Activated CD4-positive, alpha-beta T cell treated with anti-CD3 and anti-CD28 coated beads, Interleukin-2, amount 50 U/mL, for 4 hours (primary cell): ENCODE data around the gene MARCHF4.
"Not testable (repeated sequence)": the region's sequence is repeated elsewhere in the genome, so short reads cannot be mapped to it uniquely, and the experiment has no call there.

Experiments used
- DNase-seq, 2 experiments: peaks; one replicate each; pipeline ENCODE4 v3.0.0-alpha.2; 2020

Gene MARCHF4

DNA sequence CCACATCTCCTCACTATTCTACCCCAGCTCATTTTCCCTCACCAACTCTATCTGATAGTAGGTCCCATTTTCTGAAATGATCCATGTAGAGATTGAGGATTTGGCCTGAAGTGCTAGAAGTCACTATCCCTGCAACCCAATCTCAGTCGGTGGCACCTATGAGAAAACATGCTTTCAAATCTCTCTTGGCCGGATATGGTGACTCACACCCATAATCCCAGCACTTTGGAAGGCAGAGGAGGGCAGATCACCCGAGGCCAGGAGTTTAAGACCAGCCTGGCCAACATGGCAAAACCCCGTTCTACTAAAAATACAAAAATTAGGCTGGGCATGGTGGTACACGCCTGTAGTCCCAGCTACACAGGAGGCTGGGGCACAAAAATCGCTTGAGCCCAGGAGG lies 19.1 kb upstream of the MARCHF4 start:
- DNase-seq, result no peak

GRCh38 chr2:216389570-216389969 lies 17.3 kb upstream of the MARCHF4 start:
- DNase-seq, result no peak

DNA sequence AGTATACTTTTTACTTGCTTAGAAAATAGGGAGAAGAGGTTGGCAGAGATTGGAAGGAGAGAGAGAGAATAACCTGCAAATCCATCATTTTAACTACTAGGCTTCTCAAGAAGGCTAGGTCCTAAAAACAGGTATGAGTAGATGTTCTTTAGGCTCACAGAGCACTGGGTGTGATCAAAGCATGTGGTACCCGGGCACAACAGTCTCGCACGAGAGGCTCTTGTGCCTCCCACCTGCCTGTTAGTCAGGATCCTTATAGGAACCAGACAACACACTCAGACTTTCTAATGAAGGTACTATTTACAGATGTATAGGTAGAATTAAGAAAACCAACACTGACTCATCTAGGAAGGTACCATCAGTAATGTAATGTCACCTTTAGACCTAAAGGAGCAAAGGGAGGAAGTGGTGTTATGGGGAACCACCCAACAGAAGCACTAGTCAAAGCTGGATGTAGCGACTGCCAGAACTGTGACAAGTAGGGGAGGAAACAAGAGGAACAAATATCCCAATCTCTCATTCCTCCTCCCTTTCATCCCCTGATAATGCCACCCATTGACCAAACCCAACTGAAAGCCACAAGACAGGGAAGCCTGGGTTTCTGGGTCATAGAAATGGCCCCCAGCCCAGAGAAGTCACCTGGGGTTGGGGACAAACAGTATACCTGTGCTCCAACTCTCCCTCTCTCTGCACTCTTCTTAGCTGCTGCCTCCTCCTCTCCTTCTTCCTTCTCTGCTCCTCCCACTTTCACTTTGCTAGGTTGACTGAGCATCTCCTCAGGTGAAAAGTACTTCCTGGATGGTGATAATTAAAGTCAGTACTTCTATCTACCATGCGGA lies 16.0 kb upstream of the MARCHF4 start:
- peak in 1 of 2 experiments; percentile 8 for DNase-seq

- no peak for DNase-seq
Observed at GRCh38 chr2:216387262-216387661, 15.0 kb upstream of the MARCHF4 start.

DNA sequence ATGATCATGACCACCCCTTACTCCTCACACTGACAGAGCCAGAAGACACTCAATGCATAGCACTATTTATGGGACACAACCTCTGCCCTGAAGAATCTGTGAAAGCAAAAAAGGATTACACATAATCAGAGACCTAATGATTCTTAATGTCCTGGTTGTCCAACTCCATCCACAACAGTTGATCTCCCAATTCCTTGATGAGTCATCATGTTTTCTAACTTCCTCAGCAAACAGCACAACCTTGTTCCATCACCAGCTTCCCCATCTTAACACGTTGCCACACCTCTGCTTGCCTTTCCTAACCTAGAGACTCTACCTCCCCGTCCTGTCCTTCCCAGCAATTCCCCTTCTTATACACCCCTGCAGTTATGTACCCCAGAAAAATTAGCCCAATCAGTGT lies 13.2 kb upstream of the MARCHF4 start:
- DNase-seq, result no peak

- DNase-seq, result not testable (repeated sequence)
Observed at GRCh38 chr2:216384409-216384808, 12.1 kb upstream of the MARCHF4 start.

DNA sequence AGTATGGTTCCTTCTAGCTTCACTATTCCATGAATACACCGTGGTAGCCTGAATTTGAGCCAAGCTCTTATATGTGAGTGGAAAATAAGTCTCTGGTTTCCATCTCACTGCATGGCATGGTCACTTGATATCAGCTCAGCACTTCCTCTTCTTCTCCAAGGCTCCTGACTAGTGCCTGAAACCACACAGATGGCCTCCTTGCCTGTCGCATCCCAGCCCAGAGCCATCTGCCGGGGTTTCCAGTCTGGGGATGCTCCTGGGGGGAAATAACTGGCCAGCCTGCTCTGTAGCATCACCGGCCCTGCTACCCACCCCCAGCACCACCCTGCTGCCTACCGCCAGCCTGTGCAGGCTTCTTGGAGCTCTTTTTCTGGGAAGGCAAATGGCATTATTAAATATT lies 7.7 kb upstream of the MARCHF4 start:
- DNase-seq, result no peak

GRCh38 chr2:216375286-216375685 lies 3.0 kb upstream of the MARCHF4 start:
- DNase-seq, result no peak

DNA sequence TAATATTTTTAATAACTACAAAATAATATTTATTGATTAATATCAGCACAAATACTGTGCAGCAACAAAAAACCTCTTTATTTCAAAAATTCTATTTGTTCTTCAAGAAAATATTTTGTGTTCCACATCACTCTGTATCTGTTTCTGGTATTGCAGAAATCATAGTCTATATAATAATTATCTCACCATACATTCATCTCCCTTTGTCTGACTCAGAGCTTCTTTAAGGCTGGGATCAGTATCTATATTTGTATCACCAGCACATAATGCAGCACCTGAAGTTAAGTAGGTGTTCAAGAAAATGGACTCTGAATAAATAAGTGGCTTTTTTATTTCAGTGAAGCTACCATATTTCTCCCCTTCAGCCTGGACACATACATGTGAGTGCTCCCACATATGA lies 1.6 kb upstream of the MARCHF4 start:
- no peak for DNase-seq

DNA sequence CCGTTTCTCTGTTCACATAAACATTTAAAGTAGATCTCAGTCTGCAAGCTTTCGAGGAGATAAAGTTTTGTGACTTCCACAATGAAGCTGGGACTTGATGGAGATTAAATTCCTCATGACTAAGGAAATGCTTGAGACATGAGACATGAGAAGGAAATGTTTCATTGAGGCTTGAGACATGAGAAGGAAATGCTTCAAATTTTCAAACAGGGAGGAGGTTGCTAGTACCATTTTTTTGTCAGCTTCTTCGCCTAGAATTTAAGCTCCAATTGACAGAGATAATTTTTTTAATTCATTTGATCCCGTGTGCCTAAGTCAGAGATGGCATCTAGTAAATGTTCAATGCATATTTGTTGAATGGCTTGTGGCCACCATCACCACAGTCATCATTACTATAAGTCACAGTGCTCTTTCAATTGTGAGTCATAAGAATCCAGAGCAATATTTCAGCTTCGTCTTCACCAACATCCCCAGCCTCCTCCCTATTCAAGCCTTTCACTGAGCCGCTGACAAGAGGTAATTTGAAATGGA lies 543 bp upstream of the MARCHF4 start:
- no peak for DNase-seq

- no peak for DNase-seq
Observed at GRCh38 chr2:216370961-216371712, 1.1 kb downstream of the MARCHF4 start.

- no peak for DNase-seq
Observed at GRCh38 chr2:216369821-216370220, 2.5 kb downstream of the MARCHF4 start.

- DNase-seq, result no peak
Observed at GRCh38 chr2:216366777-216367471, 5.4 kb downstream of the MARCHF4 start.

DNA sequence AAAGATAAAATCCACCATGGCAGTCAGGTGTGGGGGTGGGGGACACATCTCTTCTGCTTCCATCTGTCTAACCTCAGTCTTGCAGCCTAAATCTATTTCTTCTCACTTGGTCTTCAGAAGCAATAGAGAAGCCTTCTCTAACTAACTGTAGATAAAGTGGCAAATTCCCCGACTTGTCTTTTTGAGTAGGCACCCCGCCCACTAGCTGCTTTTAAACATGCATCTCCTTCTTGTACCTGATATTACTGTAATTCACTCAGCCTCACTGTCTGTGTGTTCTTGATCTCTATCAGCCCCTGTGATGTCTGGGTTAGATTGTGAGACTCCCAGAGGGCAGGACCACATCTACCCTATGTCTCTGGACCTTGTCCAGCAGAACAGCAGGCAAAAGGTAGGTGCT lies 6.8 kb downstream of the MARCHF4 start:
- DNase-seq, result no peak

GRCh38 chr2:216363221-216363620 lies 9.1 kb downstream of the MARCHF4 start:
- DNase-seq, result no peak

GRCh38 chr2:216362730-216363129 lies 9.6 kb downstream of the MARCHF4 start:
- DNase-seq, result no peak

GRCh38 chr2:216355711-216356110 lies 16.6 kb downstream of the MARCHF4 start:
- no peak for DNase-seq

- no peak for DNase-seq
Observed at GRCh38 chr2:216354306-216354705, 18.0 kb downstream of the MARCHF4 start.

DNA sequence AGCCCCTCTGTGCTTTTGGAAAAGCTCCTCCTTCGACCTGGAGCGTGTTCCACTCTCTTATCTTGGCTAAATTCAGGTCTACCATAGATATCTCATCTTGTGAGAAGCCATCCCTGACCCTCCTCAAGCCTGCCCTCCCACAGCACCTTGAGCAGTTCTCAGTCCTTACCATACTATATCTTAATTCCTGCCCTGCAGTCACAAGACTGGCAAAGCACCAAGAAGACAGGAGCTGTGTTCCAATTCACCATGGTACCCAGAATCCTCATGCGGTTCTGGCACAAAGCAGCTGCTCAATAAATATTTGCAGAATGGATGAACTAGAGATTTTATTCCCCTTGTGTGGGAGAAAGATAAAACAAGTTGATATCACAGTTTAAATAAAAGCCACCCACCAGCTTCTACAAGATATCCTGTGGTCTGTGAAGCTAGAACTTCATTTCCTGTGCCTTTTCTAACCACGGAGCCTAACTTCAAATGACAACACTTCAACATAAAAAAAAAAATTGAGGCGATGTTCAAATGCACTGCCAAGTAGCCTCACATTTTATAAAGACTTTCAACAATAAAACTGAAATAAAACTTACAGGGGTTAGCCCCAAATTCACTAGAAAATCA lies 19.5 kb downstream of the MARCHF4 start:
- DNase-seq, result no peak

GRCh38 chr2:216351172-216351925 lies 20.9 kb downstream of the MARCHF4 start:
- DNase-seq, result no peak

DNA sequence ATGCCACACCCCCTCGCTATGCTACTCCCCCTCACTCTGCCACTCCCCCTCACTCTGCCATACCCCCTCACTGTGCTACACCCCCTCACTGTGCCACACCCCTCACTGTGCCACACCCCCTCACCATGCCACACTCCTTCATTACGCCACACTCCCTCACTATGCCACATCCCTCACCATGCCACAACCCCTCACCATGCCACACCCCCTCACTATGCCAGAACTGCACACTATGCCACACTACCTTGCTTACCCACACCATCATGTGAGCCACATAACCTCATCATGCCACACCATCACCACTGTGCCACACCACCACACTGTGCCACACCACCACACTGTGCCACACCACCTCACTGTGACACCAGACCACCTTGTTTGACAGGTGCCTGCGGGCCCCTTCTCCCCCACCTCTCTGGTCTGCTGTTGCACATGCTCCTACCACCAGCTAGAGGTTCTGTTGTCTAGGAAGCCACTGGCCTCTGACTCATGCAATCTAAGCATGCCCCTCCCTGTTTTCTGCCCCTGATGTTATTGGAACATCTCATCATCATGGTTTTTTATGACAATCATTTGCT lies 22.0 kb downstream of the MARCHF4 start:
- no peak for DNase-seq

DNA sequence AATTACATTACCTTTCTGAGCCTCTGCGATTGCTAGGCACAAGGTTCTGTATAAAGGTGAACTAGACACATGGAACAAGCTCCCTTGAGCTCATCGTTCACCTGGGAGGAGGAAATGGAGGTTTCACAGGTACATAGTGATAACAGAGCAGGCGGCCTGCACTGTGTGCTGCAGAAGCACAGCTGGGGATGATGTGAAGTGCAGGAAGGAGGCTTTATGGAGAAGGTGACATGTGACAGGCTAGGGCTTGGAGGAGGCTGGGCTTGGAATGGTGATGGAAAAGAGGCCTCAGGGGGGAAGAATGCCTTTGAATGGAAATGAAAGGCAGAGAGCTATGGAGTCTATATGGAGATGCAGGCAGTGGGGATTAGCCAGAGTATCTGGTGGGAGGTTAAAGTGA lies 22.9 kb downstream of the MARCHF4 start:
- DNase-seq, result no peak
